ENCODE measurements around the gene ZNF823. TPM values are rescaled to one million over a fixed set of nuclear protein-coding genes. Genes with fewer than 3 reads are reported as not detected.

The ZNF823 gene
- total RNA-seq, 2 donors from 2014 or later, result 9.5 to 10.6 TPM

GRCh38 chr19:11759805-11760204 is 21.1 kb upstream of the ZNF823 start:
- Mint-ChIP-seq H3K27me3 (ENCODE audit: insufficient read depth) (peaks cover 27% of the 10 kb centered on the region), H3K27ac (no peak overlapping the region), H3K9me3 (peaks cover 55% of the 10 kb centered on the region), H3K4me1 (no peaks in the 10 kb centered on the region), H3K36me3 (ENCODE audit: low read depth) (peaks cover 2% of the 10 kb centered on the region), H3K4me3 (no peak overlapping the region)
- H3K9me3 ChIP-seq (ENCODE audit: control insufficient read depth, low read length), result peaks cover 12% of the 10 kb centered on the region
- H3K4me1 ChIP-seq (ENCODE audit: control insufficient read depth, insufficient read depth, low read length), result no peaks in the 10 kb centered on the region
- TF ChIP-seq CTCF (conservative IDR thresholded peaks at IDR 0.05), result no peak
- H3K4me3 ChIP-seq (ENCODE audit: low read length), result no peak overlapping the region
- 63 to 83% methylated on average over 5 to 7 of the region's 7 CpGs for WGBS, 2 experiments (ENCODE audit: insufficient coverage in 1 of 2, insufficient read length in 1 of 2)
- DNase-seq, result no peak
- H3K27ac ChIP-seq (ENCODE audit: low read depth, low read length), result no peak overlapping the region
- H3K36me3 ChIP-seq (ENCODE audit: control insufficient read depth, insufficient read depth, low read length), result no peaks in the 10 kb centered on the region
- no peak overlapping the region for H3K9ac ChIP-seq (ENCODE audit: extremely low read depth, low read length, poor library complexity, severe bottlenecking)
- peaks cover 13% of the 10 kb centered on the region for H3K27me3 ChIP-seq (ENCODE audit: control insufficient read depth, insufficient read depth, low read length, poor library complexity, severe bottlenecking)

GRCh38 chr19:11756965-11757364 is 18.2 kb upstream of the ZNF823 start:
- Mint-ChIP-seq H3K9me3 (peaks cover 62% of the 10 kb centered on the region), H3K4me3 (no peak overlapping the region), H3K27ac (no peak overlapping the region), H3K4me1 (no peaks in the 10 kb centered on the region), H3K27me3 (ENCODE audit: insufficient read depth) (peaks cover 10% of the 10 kb centered on the region), H3K36me3 (ENCODE audit: low read depth) (peaks cover 2% of the 10 kb centered on the region)
- Histone ChIP-seq H3K9me3 (ENCODE audit: control insufficient read depth, low read length) (peaks cover 12% of the 10 kb centered on the region), H3K4me3 (ENCODE audit: low read length) (no peak overlapping the region), H3K36me3 (ENCODE audit: control insufficient read depth, insufficient read depth, low read length) (no peaks in the 10 kb centered on the region), H3K27me3 (ENCODE audit: control insufficient read depth, insufficient read depth, low read length, poor library complexity, severe bottlenecking) (no peaks in the 10 kb centered on the region), H3K9ac (ENCODE audit: extremely low read depth, low read length, poor library complexity, severe bottlenecking) (no peak overlapping the region), H3K4me1 (ENCODE audit: control insufficient read depth, insufficient read depth, low read length) (no peaks in the 10 kb centered on the region), H3K27ac (ENCODE audit: low read depth, low read length) (no peak overlapping the region)
- 50 to 88% methylated on average over 1 of the region's 1 CpG for whole genome bisulfite sequencing, 2 experiments (ENCODE audit: insufficient coverage in 1 of 2, insufficient read length in 1 of 2)
- no peak for DNase-seq
- no peak for TF ChIP-seq CTCF (conservative IDR thresholded peaks at IDR 0.05)

- WGBS, 2 experiments (ENCODE audit: insufficient coverage in 1 of 2, insufficient read length in 1 of 2), result 80 to 87% methylated on average over 2 to 4 of the region's 4 CpGs
- Histone ChIP-seq H3K4me1 (ENCODE audit: control insufficient read depth, insufficient read depth, low read length) (no peaks in the 10 kb centered on the region), H3K27me3 (ENCODE audit: control insufficient read depth, insufficient read depth, low read length, poor library complexity, severe bottlenecking) (no peaks in the 10 kb centered on the region), H3K9me3 (ENCODE audit: control insufficient read depth, low read length) (peaks cover 30% of the 10 kb centered on the region), H3K9ac (ENCODE audit: extremely low read depth, low read length, poor library complexity, severe bottlenecking) (no peak overlapping the region), H3K4me3 (ENCODE audit: low read length) (no peak overlapping the region), H3K36me3 (ENCODE audit: control insufficient read depth, insufficient read depth, low read length) (no peaks in the 10 kb centered on the region), H3K27ac (ENCODE audit: low read depth, low read length) (no peak overlapping the region)
- no peak for TF ChIP-seq CTCF (conservative IDR thresholded peaks at IDR 0.05)
- no peaks in the 10 kb centered on the region for H3K4me1 Mint-ChIP-seq
- H3K9me3 Mint-ChIP-seq, result peaks cover 78% of the 10 kb centered on the region
- peaks cover 8% of the 10 kb centered on the region for H3K27me3 Mint-ChIP-seq (ENCODE audit: insufficient read depth)
- no peak overlapping the region for H3K4me3 Mint-ChIP-seq
- no peak overlapping the region for H3K27ac Mint-ChIP-seq
- H3K36me3 Mint-ChIP-seq (ENCODE audit: low read depth), result peaks cover 2% of the 10 kb centered on the region
- no peak for DNase-seq
These were observed 15.9 kb upstream of the ZNF823 start for GRCh38 chr19:11754663-11755062.

Measured in endodermal cell (in vitro differentiated cells).